Activated CD4-positive, alpha-beta T cell treated with anti-CD3 and anti-CD28 coated beads, Interleukin-2, amount 10 ng/mL, durations not matched to agents 7 days and 5 days (primary cell): ENCODE measurements around the gene DGKD. TPM values are rescaled to one million over a fixed set of nuclear protein-coding genes. Genes with fewer than 3 reads are reported as not detected.
"Not testable (repeated sequence)": the region's sequence is repeated elsewhere in the genome, so short reads cannot be mapped to it uniquely, and the experiment has no call there.

Experiments used
- CTCF ChIA-PET: fragments of 350-600 bp; sonication (Branson Sonifier 250); formaldehyde crosslinking; loops from one replicate; lab custom pipeline; 2021; ENCODE audit warnings: antibody characterized with exemption; lab: Charles Lee
- POLR2A ChIA-PET: fragments of 350-600 bp; sonication (Branson Sonifier 250); formaldehyde crosslinking; loops from one replicate; lab custom pipeline; 2021; ENCODE audit warnings: antibody characterized with exemption; lab: Charles Lee
- DNase-seq: peaks from one replicate; pipeline ENCODE4 v3.0.0-alpha.2; 2020
- H3K27ac Mint-ChIP-seq: one replicate; pipeline ENCODE4 v1.8.0; 2021; ENCODE audit warnings: mild to moderate bottlenecking, moderate library complexity, mixed read lengths
- H3K27me3 Mint-ChIP-seq: one replicate; pipeline ENCODE4 v1.8.0; 2021; ENCODE audit warnings: mixed read lengths
- H3K36me3 Mint-ChIP-seq: one replicate; pipeline ENCODE4 v1.8.0; 2021; ENCODE audit warnings: low read depth, mixed read lengths
- H3K4me1 Mint-ChIP-seq: one replicate; pipeline ENCODE4 v1.8.0; 2021; ENCODE audit warnings: mixed read lengths
- H3K4me3 Mint-ChIP-seq: one replicate; pipeline ENCODE4 v1.8.0; 2021; ENCODE audit warnings: mild to moderate bottlenecking, moderate library complexity, mixed read lengths
- H3K9me3 Mint-ChIP-seq: one replicate; pipeline ENCODE4 v1.8.0; 2021; ENCODE audit warnings: mixed read lengths
- total RNA-seq, 2 experiments: library from RNA; stranded (reverse); gene quantifications; one replicate each; pipeline ENCODE4 v1.2.3, GENCODE V29; 2021

DGKD gene
- total RNA-seq, 2 experiments from 2014 or later: 84.1 to 97.5 TPM

GRCh38 chr2:233396726-233397665, 42.7 kb downstream of the DGKD start:
- H3K9me3 Mint-ChIP-seq, H3K27me3 Mint-ChIP-seq, POLR2A ChIA-PET, DNase-seq, H3K4me3 Mint-ChIP-seq: not testable (repeated sequence)
- peaks cover 50% of the 10 kb centered on the region for H3K36me3 Mint-ChIP-seq
- H3K27ac Mint-ChIP-seq: peak overlapping the region; percentile 64
- peaks cover 57% of the 10 kb centered on the region for H3K4me1 Mint-ChIP-seq
- CTCF ChIA-PET: interaction anchor here (0.6 to 1.6 kb wide), 2 partner anchors 17 to 111 kb away, joined by 3 to 4 read pairs; no protein-coding TSS in a partner anchor

GRCh38 chr2:233399306-233400225, 45.3 kb downstream of the DGKD start:
- peak; percentile 55 for DNase-seq
- Mint-ChIP-seq H3K4me3 (peak overlapping the region; percentile 50), H3K36me3 (peaks cover 51% of the 10 kb centered on the region), H3K27me3 (no peaks in the 10 kb centered on the region), H3K4me1 (peaks cover 72% of the 10 kb centered on the region), H3K27ac (peak overlapping the region; percentile 87), H3K9me3 (no peaks in the 10 kb centered on the region)
- POLR2A ChIA-PET: no interaction called here
- CTCF ChIA-PET: interaction anchor here (1.1 to 2.4 kb wide), 3 partner anchors 11 to 44 kb away, joined by 3 to 14 read pairs (median 4); no protein-coding TSS in a partner anchor

- H3K27me3 Mint-ChIP-seq: no peaks in the 10 kb centered on the region
- peaks cover 68% of the 10 kb centered on the region for H3K4me1 Mint-ChIP-seq
- H3K36me3 Mint-ChIP-seq: peaks cover 47% of the 10 kb centered on the region
- peak overlapping the region; percentile 45 for H3K4me3 Mint-ChIP-seq
- peak overlapping the region; percentile 87 for H3K27ac Mint-ChIP-seq
- ChIA-PET CTCF (interaction anchor here (1.1 to 2.4 kb wide), 3 partner anchors 10 to 43 kb away, joined by 3 to 14 read pairs (median 4); no protein-coding TSS in a partner anchor), POLR2A (no interaction called here)
- H3K9me3 Mint-ChIP-seq: no peaks in the 10 kb centered on the region
- DNase-seq: no peak
Measured at GRCh38 chr2:233400341-233400740, 46.0 kb downstream of the DGKD start.

GRCh38 chr2:233400961-233401360, 46.7 kb downstream of the DGKD start:
- H3K36me3 Mint-ChIP-seq: peaks cover 47% of the 10 kb centered on the region
- peak overlapping the region; percentile 45 for H3K4me3 Mint-ChIP-seq
- POLR2A ChIA-PET: no interaction called here
- H3K9me3 Mint-ChIP-seq: no peaks in the 10 kb centered on the region
- peak overlapping the region; percentile 86 for H3K27ac Mint-ChIP-seq
- DNase-seq: no peak
- H3K27me3 Mint-ChIP-seq: no peaks in the 10 kb centered on the region
- peaks cover 63% of the 10 kb centered on the region for H3K4me1 Mint-ChIP-seq
- CTCF ChIA-PET: interaction anchor here (1.1 to 10.0 kb wide), 5 partner anchors 10 to 43 kb away, joined by 3 to 62 read pairs (median 4); no protein-coding TSS in a partner anchor

GRCh38 chr2:233402346-233402745, 48.1 kb downstream of the DGKD start:
- DNase-seq: no peak
- no peak overlapping the region for H3K27ac Mint-ChIP-seq
- no peaks in the 10 kb centered on the region for H3K27me3 Mint-ChIP-seq
- CTCF ChIA-PET: interaction anchor here (0.8 to 10.0 kb wide), 7 partner anchors 14 to 42 kb away, joined by 3 to 62 read pairs (median 4); no protein-coding TSS in a partner anchor
- H3K4me1 Mint-ChIP-seq: peaks cover 61% of the 10 kb centered on the region
- H3K4me3 Mint-ChIP-seq: no peak overlapping the region
- POLR2A ChIA-PET: interaction anchor here (1.1 kb wide), 1 partner anchor 41 kb away, joined by 6 read pairs; no protein-coding TSS in a partner anchor
- H3K36me3 Mint-ChIP-seq: peaks cover 49% of the 10 kb centered on the region
- H3K9me3 Mint-ChIP-seq: no peaks in the 10 kb centered on the region

GRCh38 chr2:233402789-233403188, 48.5 kb downstream of the DGKD start:
- POLR2A ChIA-PET: interaction anchor here (1.1 kb wide), 1 partner anchor 41 kb away, joined by 6 read pairs; no protein-coding TSS in a partner anchor
- peaks cover 60% of the 10 kb centered on the region for H3K4me1 Mint-ChIP-seq

GRCh38 chr2:233404222-233404621, 49.9 kb downstream of the DGKD start:
- H3K27ac Mint-ChIP-seq: peak overlapping the region; percentile 79
- H3K9me3 Mint-ChIP-seq: no peaks in the 10 kb centered on the region
- H3K4me3 Mint-ChIP-seq: no peak overlapping the region
- POLR2A ChIA-PET: no interaction called here
- peaks cover 42% of the 10 kb centered on the region for H3K36me3 Mint-ChIP-seq
- no peaks in the 10 kb centered on the region for H3K27me3 Mint-ChIP-seq
- DNase-seq: peak; percentile 83
- CTCF ChIA-PET: interaction anchor here (0.9 to 10.0 kb wide), 15 partner anchors 10 to 48 kb away, joined by 3 to 62 read pairs (median 5); no protein-coding TSS in a partner anchor
- peaks cover 63% of the 10 kb centered on the region for H3K4me1 Mint-ChIP-seq

More at GRCh38 chr2:233402789-233403188, 48.5 kb downstream of the DGKD start:
- CTCF ChIA-PET: interaction anchor here (1.2 to 10.0 kb wide), 7 partner anchors 17 to 42 kb away, joined by 3 to 62 read pairs (median 5); no protein-coding TSS in a partner anchor
- no peak for DNase-seq
- no peaks in the 10 kb centered on the region for H3K27me3 Mint-ChIP-seq
- no peak overlapping the region for H3K4me3 Mint-ChIP-seq
- H3K9me3 Mint-ChIP-seq: no peaks in the 10 kb centered on the region
- H3K27ac Mint-ChIP-seq: peak overlapping the region; percentile 81
- H3K36me3 Mint-ChIP-seq: peaks cover 46% of the 10 kb centered on the region

- no peak for DNase-seq
- Mint-ChIP-seq H3K4me1 (peaks cover 66% of the 10 kb centered on the region), H3K9me3 (peaks cover 8% of the 10 kb centered on the region), H3K27ac (peak overlapping the region; percentile 63), H3K4me3 (no peak overlapping the region), H3K36me3 (peaks cover 43% of the 10 kb centered on the region), H3K27me3 (no peaks in the 10 kb centered on the region)
- POLR2A ChIA-PET: no interaction called here
- CTCF ChIA-PET: interaction anchor here (1.2 to 10.0 kb wide), 3 partner anchors 8 to 38 kb away, joined by 3 to 62 read pairs (median 32); no protein-coding TSS in a partner anchor
Measured at GRCh38 chr2:233406865-233407264, 52.6 kb downstream of the DGKD start.

- Mint-ChIP-seq H3K4me1 (peaks cover 58% of the 10 kb centered on the region), H3K27ac (no peak overlapping the region), H3K36me3 (peaks cover 46% of the 10 kb centered on the region), H3K9me3 (peaks cover 11% of the 10 kb centered on the region), H3K4me3 (no peak overlapping the region), H3K27me3 (no peaks in the 10 kb centered on the region)
- ChIA-PET CTCF (interaction anchor here (0.6 to 10.0 kb wide), 3 partner anchors 11 to 120 kb away, joined by 3 to 62 read pairs (median 32); no protein-coding TSS in a partner anchor), POLR2A (no interaction called here)
- DNase-seq: peak; percentile 3
Measured at GRCh38 chr2:233407771-233408181, 53.5 kb downstream of the DGKD start.

- peaks cover 53% of the 10 kb centered on the region for H3K36me3 Mint-ChIP-seq
- peak overlapping the region; percentile 79 for H3K27ac Mint-ChIP-seq
- no peak for DNase-seq
- H3K4me3 Mint-ChIP-seq: no peak overlapping the region
- no peaks in the 10 kb centered on the region for H3K27me3 Mint-ChIP-seq
- peaks cover 11% of the 10 kb centered on the region for H3K9me3 Mint-ChIP-seq
- ChIA-PET CTCF (interaction anchor here (4.9 to 10.0 kb wide), 2 partner anchors 10 to 36 kb away, joined by 32 to 62 read pairs; no protein-coding TSS in a partner anchor), POLR2A (no interaction called here)
- peaks cover 63% of the 10 kb centered on the region for H3K4me1 Mint-ChIP-seq
Measured at GRCh38 chr2:233408366-233409285, 54.3 kb downstream of the DGKD start.
